ENCODE results near the gene LSM11.

Gene LSM11

GRCh38 chr5:157761690-157762621 is 18.4 kb downstream of the LSM11 start:
- no peak overlapping the region for H3K27ac ChIP-seq
- peak; percentile 86 for TF ChIP-seq CTCF (conservative IDR thresholded peaks at IDR 0.05)

GRCh38 chr5:157764531-157764930 is 21.0 kb downstream of the LSM11 start:
- no peak for TF ChIP-seq CTCF (conservative IDR thresholded peaks at IDR 0.05)
- H3K27ac ChIP-seq, result no peak overlapping the region

- TF ChIP-seq CTCF (conservative IDR thresholded peaks at IDR 0.05), result no peak
- H3K27ac ChIP-seq, result no peak overlapping the region
Observed at GRCh38 chr5:157766442-157766841, 22.9 kb downstream of the LSM11 start.

DNA sequence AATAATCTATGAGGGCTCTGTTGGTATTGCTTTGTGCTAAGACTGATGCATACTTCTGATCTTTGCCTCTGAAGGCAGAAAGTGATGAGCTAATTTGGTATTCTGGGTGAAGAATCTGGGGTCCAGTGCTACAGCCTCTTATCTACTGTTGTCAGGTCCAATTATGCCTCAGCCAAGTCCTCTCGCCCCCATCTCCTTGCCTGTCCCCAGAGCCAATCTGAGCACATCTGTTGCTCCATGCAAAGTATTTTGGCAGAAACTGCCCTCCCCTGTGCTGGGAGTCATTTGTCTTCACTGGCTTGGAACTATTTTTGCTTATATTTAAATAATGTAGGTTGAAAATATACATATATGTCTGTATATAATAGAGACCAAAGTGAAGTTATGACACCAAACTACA is 23.4 kb downstream of the LSM11 start:
- H3K27ac ChIP-seq, result no peak overlapping the region
- no peak for TF ChIP-seq CTCF (conservative IDR thresholded peaks at IDR 0.05)

GRCh38 chr5:157767689-157768088 is 24.2 kb downstream of the LSM11 start:
- H3K27ac ChIP-seq, result no peak overlapping the region
- TF ChIP-seq CTCF (conservative IDR thresholded peaks at IDR 0.05), result no peak

DNA sequence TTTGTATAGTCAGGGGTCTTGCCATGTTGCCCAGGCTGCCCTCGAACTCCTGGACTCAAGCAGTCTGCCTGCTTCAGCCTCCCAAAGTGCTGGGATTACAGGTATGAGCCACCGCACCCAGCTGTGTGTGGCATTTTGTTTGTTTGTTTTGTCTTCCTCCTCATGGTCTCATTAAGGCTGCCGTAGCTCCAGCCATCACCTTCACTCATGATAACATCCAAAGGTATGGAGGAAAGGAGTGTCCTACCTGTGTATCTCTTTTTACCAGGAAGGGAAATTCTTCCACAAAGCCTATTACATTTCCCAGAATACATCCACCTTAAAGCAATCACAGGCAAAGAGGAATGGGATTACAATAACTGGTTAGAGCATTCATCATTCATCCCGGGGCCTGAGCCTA is 27.2 kb downstream of the LSM11 start:
- H3K27ac ChIP-seq, result no peak overlapping the region
- no peak for TF ChIP-seq CTCF (conservative IDR thresholded peaks at IDR 0.05)

DNA sequence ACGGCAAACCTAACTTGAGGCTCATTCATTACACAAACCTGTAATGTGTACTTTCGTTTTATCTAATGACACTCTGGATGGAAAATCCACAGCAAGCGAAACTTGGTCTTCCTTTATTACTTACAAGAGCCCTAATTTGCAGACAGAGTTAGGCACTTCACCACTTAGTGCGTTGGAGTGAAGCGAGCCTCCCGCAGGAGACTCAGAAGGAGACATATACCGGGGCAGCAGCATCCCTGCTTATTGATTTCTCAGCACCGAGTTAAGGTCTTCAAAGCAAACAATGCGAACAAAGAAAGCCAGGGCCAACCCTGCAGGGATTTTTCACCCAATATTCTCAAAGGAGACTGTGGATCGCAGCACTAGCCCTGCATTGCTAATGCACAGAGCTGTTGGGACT is 28.6 kb downstream of the LSM11 start:
- no peak for TF ChIP-seq CTCF (conservative IDR thresholded peaks at IDR 0.05)
- no peak overlapping the region for H3K27ac ChIP-seq
